Transverse colon (tissue), 4 donors: Measurements from ENCODE around the gene GGA3.

Source experiments
- CTCF ChIP-seq, 5 experiments: fragments of 200-600 bp in 3 of 5; fragments of 450-650 bp in 2 of 5; sonication (generic) in 3 of 5; IDR thresholded peaks; 1 replicate in 2 of 5; 2 replicates in 3 of 5; pipeline ENCODE4 v1.5.1; 2016 to 2017; ENCODE audit warnings: antibody characterized with exemption in 5 of 5, inconsistent platforms in 3 of 5, mild to moderate bottlenecking in 2 of 5, moderate library complexity in 1 of 5
- EP300 ChIP-seq: sonication (generic); formaldehyde crosslinking; IDR thresholded peaks from one replicate; pipeline ENCODE4 v1.6.1; 2017; ENCODE audit warnings: antibody characterized with exemption, low read depth
- POLR2A ChIP-seq: fragments of 450-650 bp; IDR thresholded peaks from one replicate; pipeline ENCODE4 v1.6.1; 2016; ENCODE audit warnings: antibody characterized with exemption, mild to moderate bottlenecking, moderate library complexity
- POLR2AphosphoS5 ChIP-seq, 3 donors: sonication (generic); formaldehyde crosslinking; IDR thresholded peaks; one replicate each; pipeline ENCODE4 v1.6.1; 2016; ENCODE audit warnings: antibody characterized with exemption in 3 of 3

DNA sequence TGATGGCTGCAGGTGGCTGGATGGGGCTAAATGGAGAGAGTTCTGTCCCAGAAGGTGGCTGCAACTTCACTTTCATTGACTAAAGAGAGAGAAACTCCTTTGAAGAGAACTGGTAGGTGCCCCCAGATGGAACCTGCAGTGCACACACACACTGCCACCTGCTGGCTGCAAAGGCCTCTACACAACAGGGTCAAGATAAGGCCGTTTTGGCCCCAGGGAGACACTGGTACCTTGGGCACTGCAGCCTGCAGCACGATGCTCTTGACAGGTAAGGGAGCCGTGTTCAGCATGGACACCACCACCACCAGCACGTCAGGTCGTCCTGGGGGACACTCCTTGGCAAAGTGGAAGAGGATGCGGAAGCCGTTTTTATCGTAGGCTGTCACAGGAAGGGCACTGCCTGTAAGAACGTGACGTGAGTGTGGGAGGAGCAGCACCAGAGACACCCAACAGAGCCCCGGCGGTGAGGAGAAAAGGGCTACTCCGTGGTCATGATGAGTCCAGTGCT, 22.7 kb downstream of the GGA3 start:
- TF ChIP-seq POLR2A (no peak), CTCF (IDR thresholded peaks at IDR 0.05) (peak; percentile 74 to 85 (median 77)), EP300 (no peak), POLR2AphosphoS5 (IDR thresholded peaks at IDR 0.05) (no peak)
